NCI-H2227 treated with DMSO at 0.1 percent for 48 hours (cell line): ENCODE results near the gene ATG12.
"Not testable (repeated sequence)": the region's sequence is repeated elsewhere in the genome, so short reads cannot be mapped to it uniquely, and the experiment has no call there.

Source experiments
- DNase-seq: peaks from one replicate; lab custom pipeline; 2025; lab: John Stamatoyannopoulos, UW

ATG12 gene

DNA sequence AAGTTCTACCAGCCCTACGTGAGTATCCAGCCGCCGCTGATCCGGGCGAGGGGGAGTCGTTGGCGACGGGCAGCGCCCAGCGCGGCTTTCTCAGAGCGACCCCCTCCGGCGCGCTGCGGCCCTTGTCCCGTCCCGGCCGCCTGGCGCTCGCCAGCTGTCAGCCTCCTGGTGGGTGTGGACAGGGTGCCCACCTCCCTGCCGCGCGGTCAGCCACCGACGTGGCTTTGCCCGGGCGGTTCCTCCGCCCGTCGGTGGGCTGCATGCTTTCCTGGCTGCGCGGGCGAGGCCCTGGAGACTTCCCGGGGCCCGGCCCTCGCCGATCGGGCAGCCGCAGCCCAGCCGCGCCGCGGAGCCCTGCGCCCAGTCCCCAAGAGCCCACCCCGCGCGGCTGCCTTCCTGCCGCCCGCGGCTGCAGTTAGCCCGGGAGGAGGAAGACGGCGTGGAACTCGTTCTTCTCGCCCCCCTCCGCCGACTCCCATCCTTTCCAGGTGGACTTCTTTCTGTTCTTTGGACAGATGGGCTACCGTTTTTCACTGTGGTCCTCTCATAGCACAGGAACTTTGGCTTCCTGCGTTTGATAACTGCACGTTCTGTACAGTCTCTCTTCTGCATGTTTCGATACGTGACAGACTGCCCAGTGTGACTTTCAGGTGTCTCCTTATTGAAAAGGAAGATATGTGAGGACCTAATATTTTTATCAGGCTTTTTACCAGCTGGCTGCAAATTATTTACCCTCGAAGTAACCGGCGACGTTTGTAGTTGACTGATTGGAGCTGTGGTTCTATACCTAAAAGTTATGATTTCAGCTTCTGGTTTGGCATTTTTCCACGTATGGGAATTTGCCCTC lies 947 bp upstream of the ATG12 start:
- peak; percentile 15 for DNase-seq

DNA sequence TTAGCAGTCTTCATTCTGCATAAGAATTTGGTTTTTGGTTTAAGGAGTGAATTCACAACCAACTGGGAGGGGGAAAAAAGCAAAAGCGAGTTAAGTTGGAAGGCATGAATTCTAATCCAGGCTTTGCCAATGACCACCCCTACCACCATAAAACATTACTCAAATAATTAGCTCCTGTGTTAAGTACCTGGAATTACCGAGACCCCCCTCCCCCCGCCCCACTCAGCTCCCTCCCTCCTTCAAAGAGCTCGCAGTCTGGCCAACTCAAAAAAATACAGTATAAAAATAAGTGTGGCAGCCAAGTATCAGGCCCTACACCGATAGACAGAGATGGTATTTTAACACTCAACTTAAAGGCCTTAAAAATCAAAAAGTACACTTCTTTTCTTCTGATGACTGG lies 492 bp downstream of the ATG12 start:
- DNase-seq, result no peak

DNA sequence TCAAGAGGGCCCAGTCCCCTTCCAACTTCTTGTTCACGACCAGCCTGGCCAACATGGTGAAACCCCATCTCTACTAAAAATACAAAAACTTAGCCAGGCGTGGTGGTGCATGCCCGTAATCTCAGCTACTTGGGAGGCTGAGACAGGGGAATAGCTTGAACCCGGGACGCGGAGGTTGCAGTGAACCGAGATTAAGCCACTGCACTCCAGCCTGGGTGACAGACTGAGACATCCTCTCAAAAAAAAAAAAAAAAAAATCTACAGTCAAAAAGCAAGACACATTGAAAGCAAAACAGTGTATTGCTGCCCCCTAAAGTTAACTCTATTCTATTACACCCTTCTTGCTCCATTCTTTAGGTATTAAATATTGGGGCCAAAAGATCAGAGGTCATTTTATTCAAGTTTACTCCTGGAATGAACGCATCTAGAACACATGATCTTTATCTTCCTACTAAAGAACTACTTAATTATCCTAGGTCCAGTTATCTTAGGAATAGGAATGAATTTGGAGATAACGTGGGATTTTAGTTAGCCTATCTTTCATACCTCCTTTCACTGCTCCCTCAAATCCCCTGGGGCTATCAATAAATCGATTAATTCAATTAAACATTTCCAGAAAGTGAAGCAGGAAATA lies 2.4 kb downstream of the ATG12 start:
- peak; percentile 35 for DNase-seq

DNA sequence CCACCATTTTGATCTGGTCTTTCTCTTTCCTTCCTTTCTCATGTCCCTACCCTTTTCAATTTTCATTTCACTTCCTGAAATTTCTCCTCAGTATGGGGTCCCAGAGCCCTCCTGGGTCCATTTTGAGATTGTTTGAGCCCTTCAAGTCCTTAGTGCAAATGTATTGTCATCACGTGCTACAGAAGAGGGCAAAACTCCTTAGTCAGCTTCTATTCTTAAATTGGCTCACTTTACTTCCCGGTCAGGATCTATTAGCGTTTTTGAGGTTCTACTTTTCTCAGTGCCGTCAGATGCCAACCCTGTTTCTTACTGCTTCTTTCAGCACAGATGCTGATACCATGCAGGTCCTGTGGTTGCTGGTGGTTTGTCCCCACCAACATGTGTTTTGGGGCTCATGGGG lies 5.9 kb downstream of the ATG12 start:
- DNase-seq, result no peak

DNA sequence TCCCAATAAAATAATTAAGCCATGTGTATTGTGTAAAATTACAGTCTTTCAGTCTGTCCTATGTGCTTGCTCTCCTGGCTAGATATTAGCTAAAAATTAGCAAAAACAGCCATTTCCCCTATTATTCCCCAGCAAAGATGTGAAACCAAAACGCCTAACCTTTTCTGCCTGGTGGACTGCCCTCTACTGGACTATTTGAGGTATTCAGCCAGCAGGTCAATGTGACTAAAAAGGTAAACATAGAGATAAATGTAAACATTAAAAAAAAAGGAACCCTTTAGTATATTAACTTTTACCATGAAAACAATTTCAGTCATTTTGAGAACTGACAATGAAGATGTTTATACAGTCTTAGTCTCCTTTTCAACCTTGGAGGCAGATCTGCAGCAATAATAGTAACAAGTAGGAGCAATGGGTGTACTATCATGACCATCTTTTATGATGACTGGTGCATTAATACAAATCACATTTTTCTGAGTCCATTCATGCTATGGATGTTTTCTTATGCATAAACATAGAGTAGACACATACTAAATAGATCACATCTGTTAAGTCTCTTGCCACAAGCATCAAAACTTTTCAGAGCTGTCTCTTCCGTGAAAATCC lies 10.1 kb downstream of the ATG12 start:
- DNase-seq, result peak; percentile 32

DNA sequence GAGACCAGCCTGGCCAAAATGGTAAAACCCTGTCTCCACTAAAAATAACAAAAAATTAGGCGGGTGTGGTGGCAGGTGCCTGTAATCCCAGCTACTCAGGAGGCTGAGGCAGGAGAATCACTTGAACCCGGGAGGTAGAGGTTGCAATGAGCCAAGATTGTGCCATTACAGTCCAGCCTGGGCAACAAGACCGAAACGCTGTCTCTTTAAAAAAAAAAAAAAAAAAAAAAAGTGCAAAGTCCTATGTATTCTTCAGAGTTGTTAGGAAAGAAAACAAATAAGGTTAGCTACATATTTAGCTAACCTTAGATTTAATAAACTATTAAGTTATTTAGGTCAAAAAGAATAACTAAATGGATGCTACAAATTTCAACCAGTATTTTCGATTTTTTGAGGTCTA lies 11.5 kb downstream of the ATG12 start:
- DNase-seq, result no peak

DNA sequence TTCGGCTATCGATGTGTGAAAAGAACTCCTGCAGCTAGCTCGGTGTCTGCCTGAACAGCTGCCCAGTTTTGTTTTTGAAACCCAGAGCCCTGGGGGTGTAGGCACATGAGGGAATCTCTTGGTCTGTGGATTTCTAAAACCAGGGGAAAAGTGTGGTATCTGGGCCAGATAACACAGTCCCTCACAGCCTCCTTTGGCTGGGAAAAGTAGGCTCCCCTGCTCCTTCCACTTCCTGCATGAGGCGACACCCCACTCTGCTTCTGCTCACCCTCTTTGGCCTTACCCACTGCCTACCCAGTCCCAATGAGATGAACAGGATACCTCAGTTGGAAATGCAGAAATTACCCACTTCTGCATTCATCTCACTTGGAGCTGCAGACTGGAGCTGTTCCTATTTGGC lies 15.4 kb downstream of the ATG12 start:
- no peak for DNase-seq

DNA sequence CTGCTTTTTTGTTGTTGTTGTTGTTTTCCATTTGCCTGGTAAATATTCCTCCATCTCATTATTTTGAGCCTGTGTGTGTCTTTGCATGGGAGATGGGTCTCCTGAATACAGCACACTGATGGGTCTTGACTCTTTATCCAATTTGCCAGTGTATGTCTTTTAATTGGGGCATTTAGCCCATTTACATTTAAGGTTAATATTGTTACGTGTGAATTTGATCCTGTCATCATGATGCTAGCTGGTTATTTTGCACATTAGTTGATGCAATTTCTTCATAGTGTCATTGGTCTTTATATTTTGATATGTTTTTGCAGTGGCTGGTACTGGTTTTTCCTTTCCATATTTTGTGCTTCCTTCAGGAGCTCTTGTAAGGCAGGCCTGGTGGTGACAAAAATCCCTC lies 16.4 kb downstream of the ATG12 start:
- DNase-seq, result not testable (repeated sequence)

DNA sequence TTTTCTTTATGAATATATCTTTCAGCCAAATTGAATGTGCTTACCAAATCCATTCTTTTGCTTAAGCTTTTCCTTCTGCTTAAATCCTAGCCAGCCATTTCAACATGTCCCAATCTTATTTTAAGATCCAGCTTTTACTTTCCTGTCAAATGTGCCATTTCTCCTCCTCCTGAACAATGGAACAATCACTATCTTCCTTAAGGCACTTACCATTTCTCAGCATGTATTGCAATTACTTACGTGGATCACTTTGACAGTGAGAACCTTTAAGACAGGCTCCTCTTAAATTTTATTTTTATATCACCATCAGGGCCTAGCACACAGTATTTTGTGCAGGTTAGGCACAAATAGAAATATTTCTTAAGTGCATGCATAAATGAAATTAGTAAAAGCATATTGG lies 20.5 kb downstream of the ATG12 start:
- DNase-seq, result no peak

DNA sequence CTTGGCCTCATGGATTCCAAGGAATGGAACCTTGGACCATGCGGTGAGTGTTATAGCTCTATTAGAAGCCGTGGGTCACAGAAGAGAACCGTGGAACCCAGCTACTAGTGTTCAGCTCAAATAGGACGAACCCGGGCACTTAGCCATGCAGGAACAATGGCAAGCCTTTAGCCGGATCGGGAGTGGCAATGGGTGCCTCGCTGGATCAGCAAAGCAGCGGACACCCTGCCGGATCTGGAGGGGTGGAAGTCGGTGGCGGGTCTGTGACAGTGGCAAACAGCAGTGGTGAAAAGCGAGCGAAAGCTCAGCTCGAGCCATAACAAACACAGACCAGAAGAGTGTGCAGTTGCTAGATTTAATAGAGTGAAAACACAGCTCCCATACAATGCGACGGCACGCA lies 22.5 kb downstream of the ATG12 start:
- DNase-seq, result peak; percentile 42

DNA sequence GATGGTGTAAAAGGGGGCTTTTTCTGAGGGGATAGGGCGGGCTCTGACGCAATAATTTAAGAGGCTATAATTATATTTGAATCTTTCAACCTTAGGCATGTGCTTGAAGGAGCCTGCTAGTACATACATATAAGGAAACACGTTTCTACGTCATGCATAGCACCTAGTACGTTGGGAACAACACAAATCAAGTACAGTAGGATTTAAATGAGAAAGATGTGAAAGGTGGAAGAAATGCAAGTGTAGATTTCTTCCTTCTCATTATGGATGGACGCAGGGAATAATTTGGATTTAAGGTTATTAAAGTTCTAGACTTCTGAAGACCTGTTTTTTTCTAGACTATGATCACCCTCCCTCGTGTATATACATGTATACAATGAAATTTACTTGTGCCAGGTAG lies 24.0 kb downstream of the ATG12 start:
- DNase-seq, result peak; percentile 22

DNA sequence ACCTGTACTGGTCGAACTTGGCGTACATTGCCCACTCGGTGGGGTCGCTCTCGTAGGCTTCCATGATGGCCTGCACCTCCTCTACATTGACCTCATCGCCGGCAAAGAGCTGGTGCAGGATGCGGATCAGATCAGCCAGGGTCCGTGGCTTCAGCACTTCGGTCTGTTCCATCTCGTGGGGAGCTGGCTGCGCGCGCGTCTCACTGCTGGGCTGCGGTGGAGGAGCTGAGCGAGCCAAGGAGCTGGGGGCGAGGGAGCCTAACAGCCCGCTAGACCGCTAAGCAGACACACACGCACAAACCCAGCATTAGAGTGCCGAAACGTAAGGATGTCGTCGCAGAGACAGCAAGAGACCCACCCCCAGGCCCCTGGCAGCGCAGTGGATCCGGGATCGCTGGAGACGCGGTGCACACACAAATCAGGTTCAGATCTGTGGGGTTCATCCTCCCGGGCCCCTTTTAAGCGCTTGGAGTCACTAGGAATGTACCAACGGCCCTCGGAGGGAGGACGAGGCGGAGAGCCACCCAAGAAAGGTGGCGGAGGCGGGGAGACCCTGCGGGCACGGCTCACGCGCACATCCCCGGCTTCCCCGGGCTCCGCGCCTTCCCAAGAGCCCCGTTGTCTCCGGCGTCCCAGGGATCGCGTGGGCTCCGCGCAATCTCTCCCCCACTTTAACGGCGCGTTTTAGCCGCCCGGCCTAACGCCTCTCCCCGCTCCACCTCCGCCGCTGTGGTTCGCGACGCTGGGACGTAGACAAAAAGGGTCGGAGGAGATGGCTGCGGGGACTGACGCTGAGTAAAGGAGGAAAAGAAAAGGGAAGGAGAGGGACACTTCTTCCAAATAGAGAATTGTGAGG lies 24.9 kb downstream of the ATG12 start, which contains the start of gene CDO1:
TSS of gene CDO1 (minus strand) at position 434 of the 856 bp plus-strand sequence. CDS start at position 172, 262 bp downstream.
- peak; percentile 88 for DNase-seq

DNA sequence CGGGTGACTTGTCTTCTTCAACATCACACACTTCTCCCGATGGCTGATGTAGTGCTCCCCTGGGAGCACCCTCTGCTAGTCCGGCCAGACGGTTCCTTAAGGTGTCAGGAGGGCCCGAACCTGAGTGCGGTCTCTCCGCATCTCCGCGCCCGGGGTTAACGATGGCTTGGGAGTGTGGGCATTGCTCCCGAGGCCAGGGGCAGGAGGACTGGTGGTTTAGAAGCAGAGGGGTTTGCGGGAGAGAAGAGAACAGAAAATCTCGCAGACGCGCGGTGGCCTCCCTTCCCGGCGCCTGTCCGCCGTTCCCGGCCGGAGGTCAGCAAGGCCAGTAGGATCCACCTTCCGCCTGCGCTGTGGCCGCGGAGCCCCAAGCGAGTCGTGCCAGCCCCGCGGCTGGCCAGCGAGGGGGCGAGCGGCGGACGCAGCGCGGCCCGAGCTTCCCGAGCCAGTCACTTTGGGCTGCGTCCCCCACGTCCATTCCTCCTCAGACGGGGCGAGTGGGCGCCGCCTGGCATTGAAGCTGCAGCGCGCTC lies 25.6 kb downstream of the ATG12 start:
- no peak for DNase-seq

DNA sequence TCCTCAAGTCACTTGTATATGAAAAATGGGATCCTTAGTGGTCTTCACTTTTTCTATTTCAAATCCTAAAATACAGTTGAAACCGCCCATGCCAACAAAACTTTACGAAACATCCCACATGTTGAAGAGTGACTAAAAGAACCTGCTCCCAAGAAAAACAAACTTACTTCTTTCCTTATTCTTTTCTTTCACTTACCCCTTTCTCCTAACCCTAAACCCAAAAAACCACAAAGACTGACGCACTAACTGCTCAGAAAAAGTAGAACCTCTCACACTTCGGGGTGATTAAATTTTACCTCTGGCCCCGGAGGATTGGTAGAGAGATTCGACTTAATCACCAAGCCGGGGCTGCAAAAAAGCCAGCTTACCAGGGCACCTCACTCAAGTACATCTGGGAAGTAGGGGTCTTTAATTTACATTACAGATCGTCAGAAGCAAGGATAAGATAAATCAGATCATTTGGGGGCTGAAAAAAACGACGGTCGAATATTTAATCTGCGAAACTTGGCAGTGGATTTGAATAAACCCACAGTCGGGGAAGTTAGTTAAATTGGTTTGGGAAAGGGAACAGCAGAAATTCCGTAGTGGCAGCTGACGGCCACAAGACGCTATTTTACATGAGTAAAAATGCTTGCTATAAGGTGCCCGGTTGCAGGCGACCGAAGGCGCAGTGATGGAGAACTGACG lies 26.2 kb downstream of the ATG12 start:
- peak; percentile 13 for DNase-seq

DNA sequence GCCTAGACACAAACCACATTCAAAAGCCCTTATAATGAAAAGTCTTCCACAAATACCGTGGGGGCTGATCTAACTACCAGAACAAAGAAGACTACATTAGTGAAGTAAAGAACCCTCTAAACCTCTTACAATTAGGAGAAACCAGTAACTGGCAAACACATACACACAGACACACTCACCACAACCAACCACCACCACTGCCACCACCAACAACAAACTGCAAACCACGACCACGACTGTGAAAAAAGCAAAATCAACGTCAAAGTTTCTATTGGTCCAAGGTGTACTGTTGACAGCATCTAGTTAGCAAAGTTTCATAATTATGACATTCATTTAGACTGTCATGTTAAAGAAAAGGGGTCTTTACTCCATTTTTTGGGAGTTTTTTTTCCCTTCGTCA lies 27.6 kb downstream of the ATG12 start:
- DNase-seq, result no peak

DNA sequence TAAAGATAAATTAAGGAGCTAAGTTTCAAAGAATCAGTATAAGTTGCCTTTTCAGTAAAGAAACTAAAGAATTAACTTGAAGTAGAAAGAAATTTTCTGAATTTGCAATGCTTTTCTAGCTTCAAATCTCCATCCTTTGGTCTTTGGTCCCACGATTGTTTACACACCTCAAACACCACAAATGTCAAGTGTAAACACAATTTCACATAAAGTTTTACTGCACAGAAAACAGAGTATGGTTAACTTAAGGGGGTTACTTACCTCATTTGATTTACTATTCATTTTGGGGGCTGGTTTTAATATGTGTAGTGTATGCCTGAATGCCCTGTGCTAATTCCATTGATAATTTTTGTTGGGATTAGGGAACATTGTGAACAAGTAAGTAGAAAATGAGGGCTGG lies 29.0 kb downstream of the ATG12 start:
- DNase-seq, result no peak

DNA sequence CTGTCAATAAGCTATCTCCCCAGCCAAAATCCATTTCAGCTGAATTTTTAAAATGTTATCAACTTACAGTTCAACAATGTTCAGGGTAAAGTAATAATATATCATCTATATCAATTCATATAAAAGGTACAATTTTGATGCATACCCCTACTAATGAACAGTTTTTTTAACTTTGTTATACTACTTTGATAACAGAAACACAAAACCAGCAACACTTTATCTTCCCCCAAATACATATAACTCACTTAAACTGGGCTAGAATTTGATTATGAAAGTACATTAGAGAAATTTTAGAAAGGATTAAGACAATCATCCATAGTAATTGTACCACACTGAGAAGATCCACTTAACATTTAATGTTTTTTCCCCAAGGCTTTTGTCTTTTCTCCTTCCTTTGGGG lies 30.0 kb downstream of the ATG12 start:
- DNase-seq, result no peak

DNA sequence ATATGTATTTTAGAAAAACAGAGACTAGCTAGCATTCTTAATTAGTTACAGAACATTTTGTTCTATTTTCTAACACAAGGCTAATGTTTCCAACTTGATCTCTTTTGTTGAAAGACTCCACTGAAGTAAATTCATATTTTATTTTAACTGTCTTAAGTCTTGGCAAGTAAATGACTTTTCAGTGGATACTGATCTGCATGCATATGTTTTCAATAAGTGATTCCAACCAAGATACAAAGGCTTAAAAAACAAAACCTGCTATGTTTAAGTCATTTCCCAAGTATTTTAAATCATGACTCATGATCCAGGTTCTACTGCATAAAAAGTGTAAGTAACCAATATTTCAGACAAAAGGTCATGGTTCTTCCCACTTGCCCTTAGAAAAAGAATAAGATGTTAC lies 30.6 kb downstream of the ATG12 start:
- no peak for DNase-seq

DNA sequence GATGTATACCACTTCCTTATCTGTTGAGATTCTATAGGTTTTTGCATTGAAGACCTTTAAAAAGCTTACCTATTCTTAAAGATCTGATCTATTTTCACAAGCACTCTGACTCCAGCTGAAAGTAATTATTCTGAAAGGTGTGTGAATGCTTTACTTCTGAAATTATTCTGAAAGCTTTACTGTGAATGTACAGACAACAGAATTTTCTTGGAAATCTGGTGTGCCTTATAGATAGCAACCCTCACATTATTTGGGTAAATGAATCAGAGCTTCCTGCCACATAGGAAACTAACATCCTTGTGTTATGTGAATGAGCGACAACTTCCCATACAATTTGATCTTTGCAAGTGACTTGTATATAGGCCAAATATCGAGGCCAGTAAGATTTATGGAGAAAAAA lies 31.4 kb downstream of the ATG12 start:
- DNase-seq, result no peak

DNA sequence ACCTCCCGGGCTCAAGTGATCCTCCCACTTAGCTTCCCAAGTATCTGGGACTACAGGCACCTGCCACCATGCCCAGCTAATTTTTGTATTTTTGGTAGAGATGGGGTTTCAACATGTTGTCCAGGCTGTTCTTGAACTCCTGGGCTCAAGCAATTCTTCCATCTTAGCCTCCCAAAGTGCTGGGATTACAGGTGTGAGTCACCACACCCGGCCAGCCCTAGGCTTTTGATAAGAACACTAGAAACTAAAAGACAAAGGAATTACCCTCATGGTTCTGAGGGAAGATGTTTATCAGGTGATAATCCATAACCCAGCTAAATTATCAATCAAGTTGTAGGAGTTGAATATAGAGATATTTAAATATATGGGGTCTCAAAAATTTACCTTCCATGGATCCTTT lies 33.3 kb downstream of the ATG12 start:
- not testable (repeated sequence) for DNase-seq

DNA sequence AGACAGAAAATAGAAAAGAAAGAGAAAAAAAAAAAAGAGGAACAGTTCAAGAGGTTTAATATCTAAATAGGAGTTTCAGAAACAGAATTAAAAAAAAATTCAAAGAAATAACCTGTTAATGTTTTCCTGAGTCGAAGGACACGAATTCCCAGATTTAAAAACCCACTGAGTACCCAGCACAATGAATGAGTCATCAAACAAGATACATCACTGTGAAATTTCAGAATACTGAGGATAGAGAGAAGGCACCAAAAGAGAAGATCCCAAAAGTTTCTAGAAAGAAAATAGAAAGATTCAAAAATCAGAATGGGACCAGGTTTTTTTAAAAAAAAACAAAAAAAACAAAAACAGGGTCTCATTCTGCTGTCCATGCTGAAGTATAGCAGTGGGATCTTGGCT lies 33.7 kb downstream of the ATG12 start:
- DNase-seq, result no peak
